Subcutaneous adipose tissue (tissue), 4 donors: ENCODE measurements around the gene ADAT1. TPM values are rescaled to one million over a fixed set of nuclear protein-coding genes. Genes with fewer than 3 reads are reported as not detected.

Experiments used
- CTCF ChIP-seq: fragments of 450-650 bp; IDR thresholded peaks from one replicate; pipeline ENCODE4 v1.5.1; 2016; ENCODE audit warnings: low read depth, mild to moderate bottlenecking, control low read depth, antibody characterized with exemption, moderate library complexity
- total RNA-seq, 4 donors: library from RNA; depleted of rRNA; stranded (reverse); fragments of >200 nt; gene quantifications; one replicate each; pipeline ENCODE4 v1.1.0, GENCODE V29; 2016

The ADAT1 gene
- total RNA-seq, 4 donors from 2014 or later: 31.3 to 57.1 (median 41.7) TPM

DNA sequence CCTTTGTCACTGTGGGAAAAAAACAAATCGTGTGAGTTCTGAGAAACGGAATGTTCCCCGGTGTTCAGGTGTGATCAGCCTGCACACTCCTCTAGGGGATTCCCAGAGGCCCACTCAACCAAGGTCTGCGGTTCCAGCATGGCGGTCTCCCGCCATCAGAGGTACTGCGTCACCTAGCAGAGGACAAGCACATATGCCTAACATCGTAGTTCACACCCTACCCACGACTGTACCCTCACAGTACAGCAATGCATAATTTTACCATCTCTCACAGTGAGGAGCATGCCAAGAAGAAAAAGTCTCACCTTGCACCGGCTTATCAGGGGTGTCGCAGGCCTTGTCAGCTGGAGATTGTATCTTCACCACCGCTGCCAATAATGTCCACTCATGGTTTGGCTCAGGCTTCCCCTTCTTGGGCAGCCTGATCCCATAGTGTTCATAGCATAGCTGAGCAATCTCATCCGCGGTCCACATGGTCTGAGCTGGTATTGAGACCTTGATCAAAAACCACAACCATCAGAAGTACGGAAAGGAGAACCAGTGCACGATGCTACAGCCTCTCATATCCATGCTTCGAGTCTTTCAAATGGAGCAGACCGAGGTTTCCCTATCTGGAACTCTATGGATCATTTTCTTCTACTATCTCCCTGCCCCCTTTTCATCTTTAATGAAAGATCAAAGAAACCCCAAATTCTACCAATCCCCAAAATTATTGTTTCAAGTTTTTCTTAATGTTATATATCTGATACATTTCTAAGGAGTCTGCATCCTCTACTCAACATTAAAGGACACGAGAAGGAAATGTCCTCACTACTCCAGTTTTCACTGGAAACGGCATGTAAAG, 2.5 kb downstream of the ADAT1 start:
- no peak for TF ChIP-seq CTCF

GRCh38 chr16:75618780-75619179, 4.3 kb downstream of the ADAT1 start:
- no peak for TF ChIP-seq CTCF

DNA sequence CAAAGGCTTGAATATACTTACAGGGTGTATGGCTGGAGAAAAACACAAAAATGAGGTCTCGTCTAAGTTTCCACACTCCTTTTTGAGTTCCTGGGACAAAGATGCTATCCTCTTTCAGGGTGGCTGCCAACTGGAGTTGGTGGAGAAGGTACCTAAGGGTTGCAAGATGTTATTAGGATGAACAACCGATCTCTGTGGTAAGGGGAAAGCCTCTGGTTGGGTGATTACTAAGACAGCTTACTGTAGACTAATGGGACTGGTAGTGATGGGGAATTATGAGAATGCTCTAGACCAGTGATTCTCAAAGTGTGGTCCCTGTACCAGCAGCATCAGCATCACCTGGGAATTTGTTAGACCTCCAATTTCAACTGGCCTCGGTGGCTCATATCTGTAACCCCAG, 6.0 kb downstream of the ADAT1 start:
- TF ChIP-seq CTCF: no peak

DNA sequence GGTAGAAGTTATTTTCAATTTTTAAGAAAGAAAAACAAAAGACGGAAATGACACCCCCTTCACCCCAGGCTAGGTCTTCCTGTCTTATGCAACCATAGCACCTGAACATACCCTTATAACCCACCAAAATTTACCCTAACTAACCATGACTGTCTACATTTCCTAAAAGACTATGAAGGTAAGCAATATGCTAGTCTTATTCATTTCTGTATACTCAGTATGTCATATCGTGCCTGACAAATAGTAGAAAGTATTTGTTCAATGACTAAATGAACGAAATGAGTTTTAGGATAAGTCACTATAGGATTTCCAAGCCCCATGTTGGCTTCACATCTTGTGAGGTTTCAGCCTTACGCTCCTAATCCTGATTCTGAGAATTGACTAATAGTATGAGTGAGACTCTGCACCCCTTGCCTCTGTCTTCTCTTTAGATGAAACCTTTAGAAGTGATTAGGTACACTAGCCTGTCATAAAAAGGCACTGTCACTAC, 6.5 kb downstream of the ADAT1 start:
- TF ChIP-seq CTCF: no peak

DNA sequence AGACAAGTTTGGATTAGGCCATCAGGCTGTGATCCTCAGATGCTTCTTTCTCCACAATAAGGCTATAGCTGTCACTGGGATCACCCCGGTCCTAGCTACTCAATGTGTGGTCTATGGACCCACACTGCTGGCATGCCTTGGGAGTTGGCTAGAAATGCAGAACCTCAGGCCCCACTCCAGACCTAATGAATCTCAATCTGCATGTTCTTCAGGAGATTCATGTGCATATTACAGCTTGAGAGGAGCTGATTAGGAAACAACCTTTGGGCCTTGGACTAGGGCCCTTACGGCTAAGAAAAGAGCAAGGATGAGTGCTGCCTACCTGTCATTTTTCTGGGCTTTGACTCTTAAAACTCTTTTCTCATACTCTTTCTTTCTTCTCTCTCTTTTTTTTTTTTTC, 7.5 kb downstream of the ADAT1 start:
- TF ChIP-seq CTCF: no peak

DNA sequence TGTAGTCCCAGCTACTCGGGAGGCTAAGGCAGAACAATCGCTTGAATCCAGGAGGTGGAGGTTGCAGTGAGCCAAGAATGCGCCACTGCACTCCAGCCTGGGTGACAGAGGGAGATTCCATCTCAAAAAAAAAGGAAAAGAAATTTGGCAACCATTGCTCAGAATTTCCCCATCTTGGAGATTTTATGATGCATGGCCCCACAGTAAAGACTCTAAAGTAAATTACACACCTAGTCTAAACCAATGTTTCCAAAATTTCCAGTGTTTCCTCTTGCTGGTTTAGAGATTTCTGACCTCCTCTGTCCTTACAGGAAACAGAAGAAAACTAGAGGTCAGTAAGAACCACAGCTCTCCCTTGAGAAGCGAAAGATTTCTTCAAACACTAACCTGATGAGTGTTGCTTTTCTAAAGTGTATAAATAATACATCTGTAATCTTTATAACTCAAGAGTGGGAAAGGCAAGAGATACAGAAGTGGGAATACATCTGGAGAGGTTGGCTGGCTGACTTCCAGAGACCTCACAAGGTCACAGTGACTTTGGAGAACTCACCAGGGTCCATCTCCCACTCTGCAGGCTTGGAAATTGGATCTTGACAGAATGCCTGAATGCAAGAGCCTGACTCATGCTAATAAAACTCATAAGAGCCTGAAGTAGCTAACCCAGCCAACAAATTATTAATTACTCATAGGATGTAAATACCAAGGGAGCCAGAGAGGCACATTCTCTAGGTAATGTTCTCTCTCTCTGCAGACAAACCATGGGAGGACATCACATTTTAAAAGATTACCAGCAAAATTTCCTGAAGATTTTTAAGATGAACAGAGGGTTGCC, 8.8 kb downstream of the ADAT1 start:
- no peak for TF ChIP-seq CTCF

- TF ChIP-seq CTCF: no peak
These were observed 16.6 kb downstream of the ADAT1 start for GRCh38 chr16:75606507-75606906.
